ENCODE data around the gene TBC1D2B.

- TF ChIP-seq POLR2A (IDR thresholded peaks at IDR 0.05; ENCODE audit: low read depth, low read length) (no peak), CTCF (IDR thresholded peaks at IDR 0.05; ENCODE audit: extremely low read depth in 1 of 2, insufficient read depth in 1 of 2, low read depth in 1 of 2, low read length in 2 of 2) (no peak), EZH2 (IDR thresholded peaks at IDR 0.05; ENCODE audit: borderline replicate concordance, low read depth, low read length, severe bottlenecking) (no peak), POLR2AphosphoS5 (IDR thresholded peaks at IDR 0.05; ENCODE audit: insufficient read depth, low read depth, low read length) (no peak), JUN (IDR thresholded peaks at IDR 0.05; ENCODE audit: borderline replicate concordance, insufficient read depth, insufficient read length, low read depth) (no peak)
Measured at GRCh38 chr15:78057803-78058202, 19.7 kb downstream of the TBC1D2B start.

Data from endothelial cell of umbilical vein (primary cell).